GF-D8 (cell line): ENCODE results near the gene RSPH10B.
"Not testable (repeated sequence)": the region's sequence is repeated elsewhere in the genome, so short reads cannot be mapped to it uniquely, and the experiment has no call there.

ENCODE experiments used
- DNase-seq: peaks from one replicate; lab custom pipeline; 2025; lab: John Stamatoyannopoulos, UW

RSPH10B gene

DNA sequence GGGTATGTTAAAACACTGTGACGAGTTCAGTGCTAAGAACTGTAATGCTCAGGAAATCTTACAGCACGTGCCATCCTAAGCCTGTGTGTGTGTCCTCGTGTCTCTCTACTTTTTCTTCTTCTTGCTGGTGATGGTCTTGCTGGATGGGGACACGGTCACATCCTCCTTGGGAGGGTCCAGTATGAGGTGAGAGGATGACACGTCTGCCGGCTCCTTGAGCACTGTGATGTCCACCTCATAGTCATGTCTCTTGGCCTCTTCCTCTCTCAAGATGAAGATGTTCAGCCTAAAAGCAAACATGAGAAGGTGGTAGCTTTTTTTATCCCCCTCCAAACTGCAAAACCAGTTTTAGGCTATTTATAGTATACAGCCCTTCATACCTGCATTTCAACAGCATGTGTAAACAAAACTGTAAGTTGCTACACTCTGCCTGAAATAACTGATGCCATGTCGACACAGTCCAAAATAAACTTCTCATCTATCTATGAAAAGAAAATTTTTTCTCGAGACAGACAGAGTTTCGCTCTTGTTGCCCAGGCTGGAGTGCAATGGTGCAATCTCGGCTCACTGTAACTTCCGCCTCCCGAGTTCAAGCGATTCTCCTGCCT, 44.1 kb downstream of the RSPH10B start:
- DNase-seq: not testable (repeated sequence)

- not testable (repeated sequence) for DNase-seq
Measured at GRCh38 chr7:5924630-5925029, 45.9 kb downstream of the RSPH10B start.

DNA sequence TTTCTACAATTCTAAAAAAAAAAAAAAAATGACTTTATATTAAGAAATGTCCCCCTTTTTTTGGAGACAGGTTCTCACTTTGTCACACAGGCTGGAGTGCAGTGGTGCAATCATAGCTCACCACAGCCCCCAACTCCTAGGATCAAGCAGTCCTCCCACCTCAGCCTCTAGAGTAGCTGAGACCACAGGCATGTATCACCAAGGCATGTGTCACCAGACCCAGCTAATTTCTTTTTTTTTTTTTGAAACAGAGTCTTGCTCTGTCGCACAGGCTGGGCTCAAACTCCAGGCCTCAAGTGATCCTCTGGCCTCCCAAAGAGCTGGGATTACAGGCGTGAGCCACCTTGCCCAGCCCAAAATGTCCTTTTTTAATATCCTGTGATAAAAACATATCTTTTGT, 46.3 kb downstream of the RSPH10B start:
- DNase-seq: not testable (repeated sequence)

DNA sequence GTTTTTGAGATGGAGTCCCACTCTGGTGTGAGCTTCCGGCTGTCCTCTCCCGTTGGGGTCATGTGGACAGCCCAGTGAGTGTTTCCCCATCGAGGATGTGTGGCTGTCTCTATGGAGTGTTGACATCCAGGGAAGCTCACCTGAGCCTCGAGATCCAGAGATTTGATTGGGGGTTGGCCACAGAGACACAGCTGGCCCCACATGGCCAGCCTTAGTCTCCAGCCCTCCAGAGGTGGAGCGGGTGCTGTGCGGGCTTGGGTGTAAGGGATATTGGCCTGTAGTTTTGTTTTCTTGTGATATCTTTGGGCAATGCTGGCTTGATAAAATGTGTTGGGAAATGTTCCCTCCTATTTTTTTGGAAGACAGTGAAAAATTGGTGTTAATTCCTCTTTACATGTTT, 54.0 kb downstream of the RSPH10B start:
- not testable (repeated sequence) for DNase-seq

DNA sequence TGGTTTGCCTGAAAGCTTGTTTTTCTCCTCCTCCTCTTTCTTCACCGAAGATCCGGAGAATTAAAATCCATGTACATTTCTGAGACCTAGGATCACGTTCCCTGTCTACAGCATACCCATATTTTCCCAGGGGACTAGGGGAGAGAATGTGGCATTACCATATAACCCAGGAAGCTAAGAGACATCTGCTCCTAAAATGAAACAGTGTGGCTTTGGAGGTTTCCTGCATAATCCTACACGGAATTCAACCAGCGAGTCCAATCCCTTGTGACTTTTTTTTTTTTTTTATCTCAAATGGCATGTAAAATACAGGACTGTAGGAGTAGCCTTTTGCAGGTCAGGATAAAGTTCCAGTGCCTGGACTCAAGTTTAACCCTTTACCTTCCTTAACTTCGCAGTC, 61.7 kb downstream of the RSPH10B start:
- not testable (repeated sequence) for DNase-seq

DNA sequence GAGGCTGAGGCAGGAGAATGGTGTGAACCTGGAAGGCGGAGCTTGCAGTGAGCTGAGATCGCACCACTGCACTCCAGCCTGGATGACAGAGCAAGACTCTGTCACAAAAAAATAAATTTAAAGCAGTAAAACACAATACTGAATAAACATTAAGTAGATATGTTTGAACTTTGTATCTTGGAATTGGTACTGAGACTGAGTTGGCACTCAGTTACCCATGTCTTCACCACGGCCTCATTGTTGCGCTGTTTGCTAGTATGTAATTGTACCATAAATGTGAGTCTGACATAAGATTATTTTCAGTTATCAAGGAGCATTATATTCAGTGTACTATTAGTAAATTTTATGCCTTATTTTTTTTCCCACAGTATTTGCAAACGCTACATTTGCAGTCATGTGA, 65.8 kb downstream of the RSPH10B start:
- DNase-seq: not testable (repeated sequence)

GRCh38 chr7:5903002-5903401, 67.5 kb downstream of the RSPH10B start:
- DNase-seq: not testable (repeated sequence)

- DNase-seq: peak; percentile 34
Measured at GRCh38 chr7:5898480-5899224, 71.8 kb downstream of the RSPH10B start, which contains the start of gene CCZ1. Gene CCZ1 (plus strand): TSS chr7:5898733. CDS start chr7:5898800, 67 bp downstream.

DNA sequence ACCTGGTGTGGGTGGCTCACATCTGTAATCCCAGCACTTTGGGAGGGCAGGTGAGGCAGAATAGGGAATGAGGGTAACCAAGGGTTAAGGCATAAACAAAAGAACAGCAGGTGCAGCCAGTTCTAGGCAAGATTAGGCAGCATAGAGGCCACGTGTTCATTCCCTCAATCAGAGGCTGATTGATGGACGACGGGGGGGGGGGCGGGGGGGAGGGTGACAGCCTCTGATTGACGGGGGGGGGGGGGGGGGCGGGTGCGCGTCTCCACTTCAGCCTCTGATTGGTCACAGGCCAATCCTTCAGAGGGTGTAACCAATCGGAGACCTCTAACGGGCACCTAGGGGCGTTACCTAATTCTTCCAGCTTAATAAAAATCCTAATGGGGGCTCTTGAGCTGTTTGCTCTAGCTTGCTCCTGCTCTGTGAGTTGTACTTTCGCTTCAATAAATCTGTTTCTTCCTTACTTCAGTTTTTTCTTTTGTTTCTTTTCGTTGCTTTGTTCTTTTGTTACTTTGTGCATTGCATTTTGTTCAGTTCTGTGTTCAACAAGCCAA, 73.0 kb downstream of the RSPH10B start:
- not testable (repeated sequence) for DNase-seq

- DNase-seq: no peak
Measured at GRCh38 chr7:5892498-5892897, 78.0 kb downstream of the RSPH10B start.

DNA sequence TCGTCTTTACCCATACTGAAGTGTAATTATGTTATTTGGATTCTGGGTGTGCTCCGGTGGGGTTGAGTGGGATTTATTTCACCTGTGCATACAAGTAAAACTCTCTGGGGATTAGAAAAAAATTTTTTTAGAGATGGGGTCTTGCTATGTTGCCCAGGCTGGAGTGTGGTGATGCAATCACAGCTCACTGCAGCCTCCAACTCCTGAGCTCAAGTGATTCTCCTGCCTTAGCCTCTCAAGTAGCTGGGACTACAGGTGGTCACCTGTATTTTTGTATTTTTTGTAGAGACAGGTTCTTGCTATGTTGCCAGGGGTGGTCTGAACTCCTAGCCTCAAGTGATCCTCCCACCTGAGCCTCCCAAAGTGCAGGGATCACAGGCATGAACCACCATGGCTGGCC, 80.2 kb downstream of the RSPH10B start:
- not testable (repeated sequence) for DNase-seq

DNA sequence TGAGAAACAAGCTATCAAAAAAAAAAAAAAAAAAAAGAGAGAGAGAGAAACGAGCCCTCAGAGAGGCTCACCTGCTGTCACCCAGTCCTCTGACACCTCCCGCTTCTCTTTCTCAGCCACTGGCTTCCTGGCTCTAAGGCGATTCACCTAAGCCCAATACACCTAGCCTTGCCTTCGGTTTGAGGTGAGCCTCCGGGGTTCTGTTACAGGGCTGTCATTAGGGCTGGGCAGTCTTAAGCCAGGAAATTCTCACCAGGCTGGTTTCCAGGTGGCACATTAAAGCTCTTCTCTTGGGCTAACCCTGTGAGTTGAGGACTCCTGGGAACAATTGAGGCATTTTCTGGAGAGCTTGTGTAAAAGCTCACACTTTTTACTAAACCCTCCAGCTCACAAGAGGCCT, 82.5 kb downstream of the RSPH10B start:
- DNase-seq: not testable (repeated sequence)

GRCh38 chr7:5884431-5884830, 86.1 kb downstream of the RSPH10B start:
- not testable (repeated sequence) for DNase-seq

DNA sequence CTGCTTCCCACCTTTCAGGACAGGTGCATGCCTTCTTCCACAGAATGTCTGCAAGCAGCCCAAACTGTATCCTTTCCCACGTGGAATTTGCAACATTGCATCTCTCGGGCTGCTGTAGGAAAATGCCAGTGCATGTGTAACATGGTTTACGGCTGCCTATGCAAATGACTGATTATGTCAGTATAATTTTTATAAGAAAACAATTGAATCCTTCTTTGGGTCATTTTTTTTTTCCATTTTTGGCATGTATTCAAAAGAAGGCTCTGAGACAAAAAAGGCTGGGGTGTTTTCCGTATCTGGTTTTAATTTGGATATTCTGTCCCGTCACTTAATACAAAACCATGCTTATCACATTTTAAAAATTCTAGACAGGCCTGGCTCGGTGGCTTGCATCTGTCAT, 90.4 kb downstream of the RSPH10B start:
- DNase-seq: not testable (repeated sequence)

DNA sequence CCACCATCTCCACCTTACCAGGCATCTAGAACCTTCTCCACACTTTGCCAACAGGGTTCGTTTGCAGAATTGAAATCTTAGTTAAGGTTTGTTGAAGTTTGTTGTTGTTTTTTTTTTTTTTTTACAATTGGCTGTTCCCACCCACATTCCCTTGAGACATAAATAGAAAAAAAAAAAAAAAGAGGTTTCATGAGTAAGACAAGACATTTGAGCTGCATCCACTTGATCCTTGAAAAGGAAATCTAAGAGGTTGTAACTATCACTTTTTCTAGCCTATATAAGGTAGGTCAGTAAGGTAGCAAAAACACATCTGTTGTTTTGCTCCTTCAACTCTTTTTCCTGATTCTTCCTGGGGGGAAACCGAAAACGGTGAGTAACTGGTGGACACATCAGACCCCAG, 90.9 kb downstream of the RSPH10B start:
- not testable (repeated sequence) for DNase-seq
